K562 (cell line): ENCODE results near the gene PANK2. TPM values are rescaled to one million over a fixed set of nuclear protein-coding genes. Genes with fewer than 3 reads are reported as not detected.
"Not testable (repeated sequence)": the region's sequence is repeated elsewhere in the genome, so short reads cannot be mapped to it uniquely, and the experiment has no call there.

Source experiments
- ATAC-seq: fragments of 200-7000 bp; cut with Tn5 transposase; 3 replicates; pipeline ENCODE4 v1.9.1; 2020; ENCODE audit warnings: moderate library complexity
- BruUV-seq: library from RNA; stranded (reverse); fragments of 400-500 nt; replicated peaks from 2 replicates; lab custom pipeline; 2021; lab: Mats Ljungman, UMichigan
- CTCF ChIA-PET: fragments of 300-600 bp; formaldehyde crosslinking; extraction: SDS; loops from one replicate; lab custom pipeline; 2021; ENCODE audit warnings: low intra/inter-chr PET ratio; lab: Yijun Ruan, JAX
- POLR2A ChIA-PET: fragments of 300-600, 350-650 bp; sonication (Branson Sonifier 250); formaldehyde crosslinking; extraction: SDS; loops from one replicate; lab custom pipeline; 2021; ENCODE audit warnings: antibody characterized with exemption, inconsistent platforms; lab: Yijun Ruan, JAX
- DNase-seq, 4 experiments: peaks; one replicate each; pipeline versions ENCODE4 v3.0.0 to v3.0.0-alpha.2; 2011 to 2018; ENCODE audit warnings: low spot score in 3 of 4, mixed read lengths in 3 of 4; ENCODE audit errors: extremely low read depth in 1 of 4
- FAIRE-seq: peaks from 2 replicates; lab custom pipeline; 2011; peaks lifted over from hg19 to GRCh38; lab: Jason Lieb, UNC
- H2AFZ ChIP-seq: 2 replicates; pipeline ENCODE4 v1.6.0; 2011; ENCODE audit warnings: low read depth, low read length, control low read depth, inconsistent platforms
- H3K27ac ChIP-seq: fragments of 200-600 bp; 3 replicates; pipeline ENCODE4 v1.8.0; 2011; ENCODE audit warnings: low read depth, mild to moderate bottlenecking, control low read depth, inconsistent platforms, low read length, moderate library complexity, mixed read lengths; ENCODE audit errors: extremely low read depth
- H3K27me3 ChIP-seq, 2 experiments: fragments of 300-600 bp in 1 of 2; 2 replicates in 1 of 2; 3 replicates in 1 of 2; pipeline versions ENCODE4 v1.6.0 to v1.8.0; 2011; ENCODE audit warnings: inconsistent platforms in 2 of 2, low read length in 2 of 2, mild to moderate bottlenecking in 1 of 2, mixed read lengths in 1 of 2, moderate library complexity in 1 of 2; ENCODE audit not compliant: control insufficient read depth in 2 of 2, insufficient read depth in 2 of 2
- H3K36me3 ChIP-seq: fragments of 300-600 bp; 3 replicates; pipeline ENCODE4 v1.8.0; 2011; ENCODE audit warnings: mild to moderate bottlenecking, low read length, inconsistent platforms; ENCODE audit not compliant: control insufficient read depth, insufficient read depth
- H3K4me1 ChIP-seq, 2 experiments: fragments of 200-600 bp in 1 of 2; replicated peaks in 1 of 2; 2 replicates in 1 of 2; 3 replicates in 1 of 2; pipeline versions ENCODE4 v1.5.1 to v1.8.0; 2011; ENCODE audit warnings: inconsistent platforms in 2 of 2, low read length in 2 of 2, mild to moderate bottlenecking in 1 of 2, mixed read lengths in 1 of 2, moderate library complexity in 1 of 2; ENCODE audit not compliant: control insufficient read depth in 2 of 2, insufficient read depth in 2 of 2
- H3K4me2 ChIP-seq: 2 replicates; pipeline ENCODE4 v1.6.1; 2011; ENCODE audit warnings: low read length, control low read depth, inconsistent platforms, mixed read lengths; ENCODE audit not compliant: insufficient read depth
- H3K4me3 ChIP-seq: fragments of 200-600 bp; sonication (generic), shearing (Covaris generic); 2 replicates; pipeline ENCODE4 v1.5.1; 2016; ENCODE audit warnings: control low read depth, inconsistent platforms
- H3K79me2 ChIP-seq: fragments of 200-600 bp; 3 replicates; pipeline ENCODE4 v1.8.0; 2011; ENCODE audit warnings: low read length, inconsistent platforms; ENCODE audit not compliant: control insufficient read depth, insufficient read depth
- H3K9ac ChIP-seq, 2 experiments: 2 replicates each; pipeline versions ENCODE4 v1.6.0 to v1.6.1; 2011; ENCODE audit warnings: low read depth in 2 of 2, low read length in 2 of 2, control low read depth in 1 of 2, inconsistent platforms in 1 of 2, mild to moderate bottlenecking in 1 of 2, mixed read lengths in 1 of 2; ENCODE audit not compliant: insufficient read depth in 1 of 2
- H3K9me1 ChIP-seq: one replicate; pipeline ENCODE4 v1.6.0; 2011; ENCODE audit warnings: inconsistent platforms, mild to moderate bottlenecking, low read length, moderate library complexity; ENCODE audit not compliant: control insufficient read depth, insufficient read depth
- H3K9me3 ChIP-seq: replicated peaks from 2 replicates; pipeline ENCODE4 v1.5.1; 2011; ENCODE audit warnings: low read depth, low read length, inconsistent platforms; ENCODE audit not compliant: control insufficient read depth, insufficient read depth
- H4K20me1 ChIP-seq: replicated peaks from 2 replicates; pipeline ENCODE4 v1.6.1; 2011; ENCODE audit warnings: low read length, inconsistent platforms, mixed read lengths; ENCODE audit not compliant: control insufficient read depth, insufficient read depth
- CAMTA2 ChIP-seq: fragments of 250-450 bp; sonication (Bioruptor Pico); conservative IDR thresholded peaks from 2 replicates; pipeline ENCODE4 v1.5.1; 2022
- CTBP1 ChIP-seq: fragments of 450-650 bp; IDR thresholded peaks from 2 replicates; pipeline ENCODE4 v1.6.1; 2016; ENCODE audit warnings: borderline replicate concordance
- EP400 ChIP-seq: fragments of 450-650 bp; IDR thresholded peaks from 2 replicates; pipeline ENCODE4 v1.6.1; 2017; ENCODE audit warnings: antibody characterized with exemption, mild to moderate bottlenecking, moderate library complexity
- ETS1 ChIP-seq: conservative IDR thresholded peaks from 2 replicates; pipeline ENCODE4 v1.6.1; 2011; ENCODE audit warnings: low read depth, mild to moderate bottlenecking, low read length; ENCODE audit not compliant: control insufficient read depth
- KDM1A ChIP-seq, 2 experiments: fragments of 450-650 bp; IDR thresholded peaks; 2 replicates each; pipeline ENCODE4 v1.6.1; 2016; ENCODE audit warnings: mild to moderate bottlenecking in 2 of 2
- TRIM24 ChIP-seq, 2 experiments: fragments of 450-650 bp; IDR thresholded peaks; 2 replicates each; pipeline ENCODE4 v1.6.1; 2016
- ZNF121 ChIP-seq: sonication (generic); formaldehyde crosslinking; conservative IDR thresholded peaks from 2 replicates; pipeline ENCODE4 v1.8.0; 2022; ENCODE audit warnings: missing genetic modification reagents
- WGBS: fragments of 100-300 bp; shearing (Covaris generic); methylation state at CpG from one replicate; pipeline ENCODE4 v1.1.6; 2016; ENCODE audit warnings: low coverage, mixed read lengths; ENCODE audit not compliant: insufficient coverage; ENCODE audit errors: missing lambda C conversion rate; 5-methylcytosine and 5-hydroxymethylcytosine counted together
- in situ Hi-C: fragments of 300-500 bp; cut with MboI; formaldehyde crosslinking; loops from 4 replicates; pipeline ENCODE4 v1.15.0; 2018; ENCODE audit warnings: inconsistent platforms, mixed read lengths
- intact Hi-C: fragments of 100-400 bp; cut with micrococcal nuclease; formaldehyde crosslinking; loops from 2 replicates; pipeline ENCODE4 v1.14.2; 2022
- polyA plus RNA-seq, 8 experiments: library from polyadenylated mRNA; depleted of rRNA in 4 of 8; stranded (reverse) in 5 of 8; unstranded in 3 of 8; fragments of >200 nt; fragmentation: Nextera tagmentation in 2 of 8; fragmentation: Illumina TruSeq in 1 of 8; extraction: Ambion mirVana in 2 of 8; extraction: Trizol in 1 of 8; gene quantifications; 2 replicates each; pipeline versions ENCODE4 v1.2.1 to v1.2.3, GENCODE V29; 2011 to 2014; ENCODE audit warnings: inconsistent platforms in 1 of 8, missing spikeins in 1 of 8
- total RNA-seq, 7 experiments: library from RNA; depleted of rRNA in 6 of 7; stranded (reverse); fragments of >200 nt in 6 of 7; fragmentation: Illumina TruSeq in 2 of 7; extraction: Trizol in 2 of 7; gene quantifications; 2 replicates each; pipeline versions ENCODE4 v1.2.1 to v1.2.3, GENCODE V29; 2011 to 2021; ENCODE audit warnings: low replicate concordance in 1 of 7

Gene PANK2
- total and polyA plus RNA-seq, 9 of the 15 experiments (the other 6 are each of a cell fraction or from before 2014, with no cell fraction given), result 14.9 to 43.5 (median 31.4) TPM

GRCh38 chr20:3878921-3879274, 10.3 kb upstream of the PANK2 start:
- DNase-seq, FAIRE-seq, ATAC-seq, H3K9ac ChIP-seq, H3K27me3 ChIP-seq, H3K4me2 ChIP-seq, H3K27ac ChIP-seq, H3K4me3 ChIP-seq, H3K9me3 ChIP-seq, H2AFZ ChIP-seq, in situ Hi-C loops, intact Hi-C loops, BruUV-seq, H3K36me3 ChIP-seq, H3K79me2 ChIP-seq, CTCF ChIA-PET, H3K4me1 ChIP-seq, H3K9me1 ChIP-seq, H4K20me1 ChIP-seq: not testable (repeated sequence)
- WGBS, result 73% methylated on average over 3 of the region's 4 CpGs
- peak; percentile 82 for TF ChIP-seq ZNF121 (CRISPR knock-in tag)
- POLR2A ChIA-PET, result interaction anchor here (0.6 to 1.6 kb wide), 2 partner anchors 29 to 58 kb away, joined by 3 to 4 read pairs; no protein-coding TSS in a partner anchor

GRCh38 chr20:3885715-3886114, 3.5 kb upstream of the PANK2 start:
- ChIA-PET CTCF (no interaction called here), POLR2A (interaction anchor here (0.6 to 1.5 kb wide), 3 partner anchors 10 to 66 kb away, joined by 3 to 4 read pairs (median 4); partner anchors contain the start of gene AP5S1)
- H3K4me2 ChIP-seq, result no peak overlapping the region
- H3K9me1 ChIP-seq, result no peaks in the 10 kb centered on the region
- 88% methylated on average over 3 of the region's 3 CpGs for WGBS
- no peak overlapping the region for H3K27ac ChIP-seq
- peaks cover 0 to 4% of the 10 kb centered on the region in 2 experiments; a peak in 3 of 5 replicates for H3K4me1 ChIP-seq
- 0 out of 2 replicates have a peak, but pooled peaks cover 3% of the 10 kb centered on the region for H4K20me1 ChIP-seq
- no peak overlapping the region for H3K4me3 ChIP-seq
- no peak overlapping the region for H3K9ac ChIP-seq
- peaks cover 33% of the 10 kb centered on the region for H3K79me2 ChIP-seq
- H3K27me3 ChIP-seq, result no peaks in the 10 kb centered on the region
- no peak for ATAC-seq
- no peaks in the 10 kb centered on the region for H3K9me3 ChIP-seq
- H3K36me3 ChIP-seq, result peaks cover 7% of the 10 kb centered on the region; the same call in 2 of the 3 replicates
- no TSS peak for BruUV-seq
- H2AFZ ChIP-seq, result no peak overlapping the region
- in situ Hi-C loops (no loop called here), intact Hi-C loops (loop anchor here (5.0 kb wide), 1 partner anchor 207 kb away; no protein-coding TSS in a partner anchor)
- no peak for TF ChIP-seq KDM1A (IDR thresholded peaks at IDR 0.05)
- TF ChIP-seq CAMTA2 (CRISPR knock-in tag), result no peak
- no peak for TF ChIP-seq EP400
- TF ChIP-seq CTBP1, result no peak
- TF ChIP-seq ETS1, result no peak
- TF ChIP-seq TRIM24 (IDR thresholded peaks at IDR 0.05), result no peak
- TF ChIP-seq, all 486 proteins: peak for 0
- DNase-seq, result no peak
- FAIRE-seq, result no peak
